Vagina (tissue), 2 donors: ENCODE results near the gene CUZD1. TPM values are rescaled to one million over a fixed set of nuclear protein-coding genes. Genes with fewer than 3 reads are reported as not detected.
"Not testable (repeated sequence)": the region's sequence is repeated elsewhere in the genome, so short reads cannot be mapped to it uniquely, and the experiment has no call there.

Source experiments
- DNase-seq, 2 donors: peaks; one replicate each; pipeline ENCODE4 v3.0.0-alpha.2; 2017; ENCODE audit errors: extremely low spot score in 2 of 2
- H3K27ac ChIP-seq: fragments of 200-600 bp; sonication (generic); one replicate; pipeline ENCODE4 v1.5.1; 2019
- H3K27me3 ChIP-seq: fragments of 200-600 bp; sonication (generic); one replicate; pipeline ENCODE4 v1.5.1; 2019
- H3K36me3 ChIP-seq, 2 donors: fragments of 200-600 bp; sonication (generic); one replicate each; pipeline ENCODE4 v1.5.1; 2017 to 2019
- H3K4me1 ChIP-seq: fragments of 200-600 bp; sonication (generic); one replicate; pipeline ENCODE4 v1.5.1; 2019
- H3K4me3 ChIP-seq, 2 donors: fragments of 200-600 bp; sonication (generic); 1 replicate in 1 of 2; 2 replicates in 1 of 2; pipeline ENCODE4 v1.5.1; 2016 to 2019
- H3K9me3 ChIP-seq: fragments of 200-600 bp; sonication (generic); one replicate; pipeline ENCODE4 v1.5.1; 2019
- POLR2A ChIP-seq, 2 donors: fragments of 450-650 bp; IDR thresholded peaks; one replicate each; pipeline ENCODE4 v1.6.1; 2017; ENCODE audit warnings: antibody characterized with exemption in 2 of 2, mild to moderate bottlenecking in 2 of 2, moderate library complexity in 2 of 2
- POLR2AphosphoS5 ChIP-seq, 2 donors: sonication (generic); formaldehyde crosslinking; IDR thresholded peaks; one replicate each; pipeline ENCODE4 v1.9.0; 2017; ENCODE audit warnings: antibody characterized with exemption in 2 of 2, mild to moderate bottlenecking in 2 of 2, low read depth in 1 of 2; ENCODE audit not compliant: insufficient read depth in 1 of 2
- intact Hi-C: fragments of 100-400 bp; cut with DNase I; formaldehyde crosslinking; loops from one replicate; pipeline ENCODE4 v1.15.1; 2023
- total RNA-seq: library from RNA; depleted of rRNA; stranded (reverse); fragments of >200 nt; gene quantifications from one replicate; pipeline ENCODE4 v1.2.3, GENCODE V29; 2016
- TF ChIP-seq, protein P1 (sequence below), 3 experiments: fragments of 450-650 bp in 2 of 3; fragments of 200-600 bp in 1 of 3; sonication (generic) in 1 of 3; IDR thresholded peaks; one replicate each; pipeline ENCODE4 v1.5.1; 2017 to 2019; ENCODE audit warnings: antibody characterized with exemption in 3 of 3, mild to moderate bottlenecking in 2 of 3, moderate library complexity in 2 of 3

Gene CUZD1
- total RNA-seq, 1 donor from 2014 or later: not detected

DNA sequence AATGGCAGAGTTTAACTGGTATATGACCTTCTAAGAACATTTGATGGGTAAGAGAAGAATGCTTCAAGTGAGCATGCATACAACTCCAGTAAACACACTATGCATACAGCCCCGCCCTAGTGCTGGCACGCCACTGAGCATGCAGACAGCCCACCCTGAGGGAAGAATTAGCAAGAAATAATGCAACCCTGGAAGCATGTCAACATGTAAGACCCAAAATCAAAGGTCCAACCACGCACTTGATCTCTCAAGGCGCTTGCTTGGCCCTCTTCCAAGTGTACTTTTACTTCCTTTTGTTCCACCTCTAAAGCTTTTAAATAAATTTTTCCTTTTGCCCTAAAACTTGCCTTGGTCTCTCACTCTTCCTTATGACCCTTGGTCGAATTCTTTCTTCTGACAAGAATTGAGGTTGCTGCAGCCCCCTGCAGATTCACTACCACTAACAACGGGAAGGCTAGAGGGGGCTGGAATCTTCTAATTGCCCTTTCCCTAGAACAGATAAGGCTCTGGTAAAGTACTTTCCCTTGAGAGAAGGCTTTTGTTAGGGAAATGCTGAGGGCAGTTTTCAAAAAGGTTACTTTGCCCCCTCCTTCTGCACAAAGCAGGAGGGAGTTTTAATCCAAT, 30.3 kb upstream of the CUZD1 start:
- Histone ChIP-seq H3K27me3 (no peaks in the 10 kb centered on the region), H3K27ac (no peak overlapping the region), H3K4me3 (no peak overlapping the region), H3K9me3 (no peaks in the 10 kb centered on the region), H3K4me1 (peaks cover 17% of the 10 kb centered on the region), H3K36me3 (no peaks in the 10 kb centered on the region)
- TF ChIP-seq, protein P1, sequence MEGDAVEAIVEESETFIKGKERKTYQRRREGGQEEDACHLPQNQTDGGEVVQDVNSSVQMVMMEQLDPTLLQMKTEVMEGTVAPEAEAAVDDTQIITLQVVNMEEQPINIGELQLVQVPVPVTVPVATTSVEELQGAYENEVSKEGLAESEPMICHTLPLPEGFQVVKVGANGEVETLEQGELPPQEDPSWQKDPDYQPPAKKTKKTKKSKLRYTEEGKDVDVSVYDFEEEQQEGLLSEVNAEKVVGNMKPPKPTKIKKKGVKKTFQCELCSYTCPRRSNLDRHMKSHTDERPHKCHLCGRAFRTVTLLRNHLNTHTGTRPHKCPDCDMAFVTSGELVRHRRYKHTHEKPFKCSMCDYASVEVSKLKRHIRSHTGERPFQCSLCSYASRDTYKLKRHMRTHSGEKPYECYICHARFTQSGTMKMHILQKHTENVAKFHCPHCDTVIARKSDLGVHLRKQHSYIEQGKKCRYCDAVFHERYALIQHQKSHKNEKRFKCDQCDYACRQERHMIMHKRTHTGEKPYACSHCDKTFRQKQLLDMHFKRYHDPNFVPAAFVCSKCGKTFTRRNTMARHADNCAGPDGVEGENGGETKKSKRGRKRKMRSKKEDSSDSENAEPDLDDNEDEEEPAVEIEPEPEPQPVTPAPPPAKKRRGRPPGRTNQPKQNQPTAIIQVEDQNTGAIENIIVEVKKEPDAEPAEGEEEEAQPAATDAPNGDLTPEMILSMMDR (IDR thresholded peaks at IDR 0.05): no peak
- TF ChIP-seq POLR2AphosphoS5 (IDR thresholded peaks at IDR 0.05; ENCODE audit: insufficient read depth in 1 of 2, low read depth in 1 of 2): no peak
- TF ChIP-seq POLR2A (IDR thresholded peaks at IDR 0.05): no peak
- intact Hi-C loops: no loop called here
- no peak for DNase-seq

DNA sequence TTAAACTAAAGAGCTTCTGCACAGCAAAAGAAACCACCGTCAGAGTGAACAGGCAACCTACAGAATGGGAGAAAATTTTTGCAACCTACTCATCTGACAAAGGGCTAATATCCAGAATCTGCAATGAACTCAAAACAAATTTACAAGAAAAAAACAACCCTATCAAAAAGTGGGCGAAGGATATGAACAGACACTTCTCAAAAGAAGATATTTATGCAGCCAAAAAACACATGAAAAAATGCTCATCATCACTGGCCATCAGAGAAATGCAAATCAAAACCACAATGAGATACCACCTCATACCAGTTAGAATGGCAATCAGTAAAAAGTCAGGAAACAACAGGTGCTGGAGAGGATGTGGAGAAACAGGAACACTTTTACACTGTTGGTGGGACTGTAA, 26.3 kb upstream of the CUZD1 start:
- H3K9me3 ChIP-seq, DNase-seq, H3K27ac ChIP-seq, H3K36me3 ChIP-seq, H3K4me3 ChIP-seq, H3K4me1 ChIP-seq, H3K27me3 ChIP-seq, intact Hi-C loops: not testable (repeated sequence)

DNA sequence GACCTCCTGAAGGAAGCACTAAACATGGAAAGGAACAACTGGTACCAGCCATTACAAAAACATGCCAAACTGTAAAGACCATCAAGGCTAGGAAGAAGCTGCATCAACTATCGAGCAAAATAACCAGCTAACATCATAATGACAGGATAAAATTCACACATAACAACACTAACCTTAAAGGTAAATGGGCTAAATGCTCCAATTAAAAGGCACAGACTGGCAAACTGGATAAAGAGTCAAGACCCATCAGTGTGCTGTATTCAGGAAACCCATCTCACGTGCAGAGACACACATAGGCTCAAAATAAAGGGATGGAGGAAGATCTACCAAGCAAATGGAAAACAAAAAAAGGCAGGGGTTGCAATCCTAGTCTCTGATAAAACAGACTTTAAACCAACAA, 23.1 kb upstream of the CUZD1 start:
- H3K27ac ChIP-seq, intact Hi-C loops, DNase-seq, H3K27me3 ChIP-seq, H3K36me3 ChIP-seq, H3K4me1 ChIP-seq, H3K9me3 ChIP-seq, H3K4me3 ChIP-seq: not testable (repeated sequence)

DNA sequence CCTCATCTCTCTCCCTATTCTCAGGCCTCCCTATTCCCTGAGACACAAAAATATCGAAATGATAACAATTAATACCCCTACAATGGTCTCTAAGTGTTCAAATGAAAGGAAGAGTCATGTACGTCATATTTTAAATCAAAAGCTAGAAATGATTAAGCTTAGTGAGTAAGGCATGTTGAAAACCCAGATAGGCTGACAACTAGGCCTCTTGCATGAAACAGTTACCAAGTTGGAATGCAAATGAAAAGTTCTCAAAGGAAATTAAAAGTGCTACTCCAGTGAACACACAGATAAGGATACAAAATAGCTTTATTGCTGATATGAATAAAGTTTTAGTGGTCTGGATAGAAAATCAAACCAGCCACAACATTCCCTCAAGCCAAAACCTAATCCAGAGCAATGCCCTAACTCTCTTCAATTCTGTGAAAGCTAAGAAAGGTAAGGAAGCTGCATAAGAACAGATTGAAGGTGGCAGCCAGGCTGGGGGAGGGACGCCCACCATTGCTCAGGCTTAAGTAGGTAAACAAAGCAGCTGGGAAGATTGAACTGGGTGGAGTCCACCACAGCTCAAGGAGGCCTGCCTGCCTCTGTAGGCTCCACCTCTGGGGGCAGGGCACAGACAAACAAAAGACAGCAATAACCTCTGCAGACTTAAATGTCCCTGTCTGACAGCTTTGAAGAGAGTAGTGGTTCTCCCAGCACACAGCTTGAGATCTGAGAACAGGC, 21.3 kb upstream of the CUZD1 start:
- H3K4me3 ChIP-seq, intact Hi-C loops, H3K9me3 ChIP-seq, H3K27me3 ChIP-seq, DNase-seq, H3K27ac ChIP-seq, H3K4me1 ChIP-seq, H3K36me3 ChIP-seq: not testable (repeated sequence)

DNA sequence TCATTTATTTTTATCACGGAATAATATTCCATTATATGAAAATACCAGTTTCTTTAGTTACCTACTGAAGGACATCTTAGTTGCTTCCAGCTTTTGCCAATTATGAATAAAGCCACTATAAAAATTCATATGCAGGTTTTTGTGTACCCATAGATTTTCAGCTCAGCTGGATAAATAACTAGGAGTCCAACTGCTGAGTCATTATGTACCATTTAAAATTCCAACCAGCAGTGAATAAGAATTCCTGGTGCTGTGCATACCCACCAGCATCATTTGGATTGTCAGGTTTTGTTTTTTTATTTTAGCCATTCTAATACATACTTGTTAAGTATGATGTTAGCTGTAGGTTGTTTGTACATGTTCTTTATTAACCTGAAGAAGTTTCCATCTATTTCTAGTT, 19.2 kb upstream of the CUZD1 start:
- TF ChIP-seq, protein P1 (IDR thresholded peaks at IDR 0.05): no peak
- no peak for TF ChIP-seq POLR2AphosphoS5 (IDR thresholded peaks at IDR 0.05; ENCODE audit: insufficient read depth in 1 of 2, low read depth in 1 of 2)
- no peak overlapping the region for H3K4me3 ChIP-seq
- H3K4me1 ChIP-seq: no peaks in the 10 kb centered on the region
- DNase-seq: no peak
- no peaks in the 10 kb centered on the region for H3K9me3 ChIP-seq
- H3K27ac ChIP-seq: no peak overlapping the region
- no peaks in the 10 kb centered on the region for H3K36me3 ChIP-seq
- no peaks in the 10 kb centered on the region for H3K27me3 ChIP-seq
- intact Hi-C loops: no loop called here

DNA sequence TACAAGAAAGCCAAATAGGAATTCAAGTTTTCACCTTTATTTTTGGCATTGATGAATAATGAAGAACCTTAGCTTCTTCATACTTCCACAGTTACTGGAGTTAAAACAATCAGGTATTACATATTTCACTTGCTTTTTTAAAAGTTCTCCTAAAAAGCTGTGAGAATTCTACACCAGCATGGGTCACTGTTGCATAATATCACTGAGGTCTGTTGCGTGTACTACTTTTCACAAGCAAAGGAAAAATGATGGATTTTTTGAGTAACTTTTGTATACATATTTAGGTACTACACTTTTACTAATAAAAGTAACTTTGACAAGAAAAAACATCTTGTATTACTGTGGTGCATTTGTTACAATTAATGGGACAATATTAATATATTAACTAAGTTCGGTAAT, 18.5 kb upstream of the CUZD1 start:
- intact Hi-C loops: no loop called here
- no peak for TF ChIP-seq POLR2AphosphoS5 (IDR thresholded peaks at IDR 0.05; ENCODE audit: insufficient read depth in 1 of 2, low read depth in 1 of 2)
- TF ChIP-seq POLR2A (IDR thresholded peaks at IDR 0.05): no peak
- Histone ChIP-seq H3K27me3 (no peaks in the 10 kb centered on the region), H3K9me3 (no peaks in the 10 kb centered on the region), H3K4me1 (no peaks in the 10 kb centered on the region), H3K4me3 (no peak overlapping the region), H3K36me3 (no peaks in the 10 kb centered on the region), H3K27ac (no peak overlapping the region)
- no peak for DNase-seq
